ENCODE data around the gene CALM1.

DNA sequence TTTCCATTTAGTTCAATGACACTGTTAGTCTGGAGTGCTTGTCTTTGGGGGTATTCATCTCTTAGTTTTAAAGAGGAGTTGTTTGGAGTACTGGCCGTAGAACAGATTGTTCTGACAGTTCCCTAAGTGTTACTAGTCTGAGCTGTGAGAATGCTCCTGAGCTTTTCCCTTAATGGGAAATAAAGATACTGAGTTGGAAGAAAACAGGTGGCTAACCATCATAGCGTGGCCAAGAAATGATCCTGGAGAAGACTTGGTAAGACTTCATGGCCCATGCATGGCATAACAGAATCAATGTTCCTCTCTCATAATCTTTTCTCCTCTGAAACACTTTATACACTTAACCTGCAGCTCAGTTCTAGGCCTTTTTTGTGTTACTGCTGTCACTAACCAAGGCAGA lies 6.2 kb downstream of the CALM1 start:
- TF ChIP-seq POLR2A (IDR thresholded peaks at IDR 0.05) (no peak), POLR2AphosphoS5 (IDR thresholded peaks at IDR 0.05) (no peak)
- TF ChIP-seq, protein P1, sequence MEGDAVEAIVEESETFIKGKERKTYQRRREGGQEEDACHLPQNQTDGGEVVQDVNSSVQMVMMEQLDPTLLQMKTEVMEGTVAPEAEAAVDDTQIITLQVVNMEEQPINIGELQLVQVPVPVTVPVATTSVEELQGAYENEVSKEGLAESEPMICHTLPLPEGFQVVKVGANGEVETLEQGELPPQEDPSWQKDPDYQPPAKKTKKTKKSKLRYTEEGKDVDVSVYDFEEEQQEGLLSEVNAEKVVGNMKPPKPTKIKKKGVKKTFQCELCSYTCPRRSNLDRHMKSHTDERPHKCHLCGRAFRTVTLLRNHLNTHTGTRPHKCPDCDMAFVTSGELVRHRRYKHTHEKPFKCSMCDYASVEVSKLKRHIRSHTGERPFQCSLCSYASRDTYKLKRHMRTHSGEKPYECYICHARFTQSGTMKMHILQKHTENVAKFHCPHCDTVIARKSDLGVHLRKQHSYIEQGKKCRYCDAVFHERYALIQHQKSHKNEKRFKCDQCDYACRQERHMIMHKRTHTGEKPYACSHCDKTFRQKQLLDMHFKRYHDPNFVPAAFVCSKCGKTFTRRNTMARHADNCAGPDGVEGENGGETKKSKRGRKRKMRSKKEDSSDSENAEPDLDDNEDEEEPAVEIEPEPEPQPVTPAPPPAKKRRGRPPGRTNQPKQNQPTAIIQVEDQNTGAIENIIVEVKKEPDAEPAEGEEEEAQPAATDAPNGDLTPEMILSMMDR (IDR thresholded peaks at IDR 0.05), result no peak

All from prostate gland (tissue), 2 donors.